ENCODE data around the gene GATA3. TPM values are rescaled to one million over a fixed set of nuclear protein-coding genes. Genes with fewer than 3 reads are reported as not detected.
"Not testable (repeated sequence)": the region's sequence is repeated elsewhere in the genome, so short reads cannot be mapped to it uniquely, and the experiment has no call there.

GATA3 gene
- 0.21 and 0.64 TPM in 2 replicates for total RNA-seq (2014; rRNA removed; shearing (Covaris generic))

- DNase-seq (ENCODE audit: low spot score) = peak; percentile 55
Observed at GRCh38 chr10:8054494-8055407, at the start of gene GATA3. TSS of gene GATA3 (plus strand) at chr10:8054688. CDS start at chr10:8055656, 968 bp downstream.

- no peak for DNase-seq (ENCODE audit: low spot score)
Observed at GRCh38 chr10:8006274-8006999, 48.1 kb upstream of the GATA3 start.

DNA sequence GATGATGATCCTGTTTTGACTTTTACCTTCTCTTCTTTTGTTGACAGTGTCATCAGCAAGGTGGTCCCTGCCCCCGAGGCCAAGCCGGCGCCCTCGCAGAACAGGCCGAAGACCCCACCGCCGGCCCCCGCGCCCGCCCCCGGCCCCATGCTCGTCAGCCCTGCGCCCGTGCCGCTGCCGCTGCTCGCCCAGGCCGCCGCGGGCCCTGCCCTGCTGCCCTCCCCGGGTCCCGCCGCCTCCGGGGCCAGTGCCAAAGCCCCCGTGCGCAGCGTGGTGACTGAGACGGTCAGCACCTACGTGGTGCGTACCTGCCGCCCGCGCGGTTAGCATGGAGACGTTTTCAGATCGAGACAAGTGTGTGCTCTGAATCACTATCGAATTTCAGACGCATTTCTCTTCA is 45.5 kb upstream of the GATA3 start:
- no peak for DNase-seq (ENCODE audit: low spot score)

DNA sequence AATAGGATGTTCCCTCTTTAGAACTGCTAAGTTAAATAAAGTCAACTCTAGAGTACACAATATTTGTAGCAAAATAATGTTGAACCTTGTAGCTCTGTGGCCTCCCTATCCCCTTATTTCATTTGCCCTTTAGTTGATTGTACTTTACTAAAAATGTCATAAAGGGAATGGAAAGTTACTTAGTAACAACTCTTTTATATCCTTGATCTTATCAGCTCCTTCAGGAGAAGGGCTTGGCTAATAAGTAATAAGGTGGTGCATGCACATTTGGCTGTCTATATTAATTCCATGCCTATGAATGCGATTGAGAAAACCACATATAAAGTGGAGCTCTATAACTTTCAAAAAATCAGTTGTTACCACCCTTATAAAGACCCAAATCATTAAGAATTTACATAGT is 41.5 kb upstream of the GATA3 start:
- no peak for DNase-seq (ENCODE audit: low spot score)

GRCh38 chr10:8013619-8014018 is 40.9 kb upstream of the GATA3 start:
- no peak for DNase-seq (ENCODE audit: low spot score)

GRCh38 chr10:8014649-8015048 is 39.8 kb upstream of the GATA3 start:
- no peak for DNase-seq (ENCODE audit: low spot score)

DNA sequence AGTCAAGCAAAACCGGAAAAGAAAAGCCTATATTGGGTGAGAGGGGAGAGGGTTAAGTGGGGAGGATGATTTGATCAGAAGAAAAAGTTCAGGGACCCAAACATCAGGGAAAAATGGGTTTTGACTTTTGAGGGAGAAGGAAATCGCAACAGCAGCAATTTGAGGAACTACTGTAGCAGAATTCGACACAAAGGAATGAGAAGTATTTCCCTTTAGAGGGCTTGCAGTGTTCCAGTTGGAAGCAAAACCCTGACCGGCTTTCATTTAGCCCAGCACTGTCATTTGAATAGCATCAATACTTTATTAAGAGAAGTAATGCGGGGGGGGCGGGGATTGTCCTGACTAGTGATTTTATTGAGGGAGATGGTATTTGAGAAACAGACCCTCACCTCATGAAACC is 37.2 kb upstream of the GATA3 start:
- DNase-seq (ENCODE audit: low spot score) = no peak

GRCh38 chr10:8023321-8023720 is 31.2 kb upstream of the GATA3 start:
- no peak for DNase-seq (ENCODE audit: low spot score)

GRCh38 chr10:8023851-8024250 is 30.6 kb upstream of the GATA3 start:
- DNase-seq (ENCODE audit: low spot score) = no peak

GRCh38 chr10:8026349-8027259 is 27.9 kb upstream of the GATA3 start:
- no peak for DNase-seq (ENCODE audit: low spot score)

GRCh38 chr10:8031211-8031610 is 23.3 kb upstream of the GATA3 start:
- not testable (repeated sequence) for DNase-seq (ENCODE audit: low spot score)

DNA sequence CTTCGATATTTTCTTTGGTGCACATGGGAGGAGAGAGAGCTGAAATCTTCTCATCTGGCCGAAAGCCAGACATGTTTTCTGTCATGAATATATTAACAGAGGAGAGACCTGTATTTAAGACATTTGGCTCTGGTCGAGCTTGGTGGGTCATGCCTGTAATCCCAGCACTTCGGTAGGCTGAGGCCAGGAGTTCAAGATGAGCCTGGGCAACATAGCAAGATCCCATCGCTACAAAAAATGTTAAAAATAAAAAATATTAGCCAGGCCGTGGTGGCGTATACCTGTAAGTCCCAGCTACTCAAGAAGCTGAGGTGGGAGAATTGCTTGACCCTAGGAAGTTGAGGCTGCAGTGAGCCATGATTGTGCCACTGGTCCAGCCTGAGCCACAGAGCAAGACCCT is 21.9 kb upstream of the GATA3 start:
- DNase-seq (ENCODE audit: low spot score) = no peak

DNA sequence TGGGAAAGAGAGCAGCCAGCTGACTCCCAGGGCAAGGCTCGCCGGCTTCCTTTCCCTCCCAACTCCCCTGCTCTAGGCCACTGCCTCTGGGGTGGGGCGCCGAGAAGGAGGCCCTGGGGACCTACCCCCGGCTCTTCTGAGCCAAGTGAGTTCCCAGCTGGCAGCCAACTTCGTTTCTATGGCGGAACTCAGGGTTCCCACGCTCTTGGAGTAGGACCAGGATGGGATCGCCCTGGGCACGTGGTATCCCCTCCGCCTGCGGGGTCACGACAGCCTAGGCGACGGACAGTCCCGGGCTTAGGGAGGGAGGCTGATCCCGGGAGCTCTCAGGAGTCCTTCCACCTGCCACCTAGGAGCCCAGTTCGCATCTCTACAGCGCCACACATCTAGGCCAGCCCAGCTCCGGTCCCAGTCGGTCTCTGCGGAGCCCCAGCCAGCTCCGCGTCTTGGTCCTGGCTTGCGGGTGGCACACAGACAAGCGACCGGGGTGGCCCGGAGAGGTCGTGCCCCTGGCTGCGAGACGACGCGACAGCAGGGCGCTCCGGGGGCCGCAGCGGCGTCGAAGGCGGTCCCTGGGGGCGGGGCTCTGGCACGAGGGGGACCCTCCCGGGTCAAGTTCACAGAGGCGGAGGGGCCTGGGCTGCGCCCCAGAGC is 20.5 kb upstream of the GATA3 start:
- DNase-seq (ENCODE audit: low spot score) = no peak

GRCh38 chr10:8034466-8035005 is 20.0 kb upstream of the GATA3 start:
- DNase-seq (ENCODE audit: low spot score) = no peak

DNA sequence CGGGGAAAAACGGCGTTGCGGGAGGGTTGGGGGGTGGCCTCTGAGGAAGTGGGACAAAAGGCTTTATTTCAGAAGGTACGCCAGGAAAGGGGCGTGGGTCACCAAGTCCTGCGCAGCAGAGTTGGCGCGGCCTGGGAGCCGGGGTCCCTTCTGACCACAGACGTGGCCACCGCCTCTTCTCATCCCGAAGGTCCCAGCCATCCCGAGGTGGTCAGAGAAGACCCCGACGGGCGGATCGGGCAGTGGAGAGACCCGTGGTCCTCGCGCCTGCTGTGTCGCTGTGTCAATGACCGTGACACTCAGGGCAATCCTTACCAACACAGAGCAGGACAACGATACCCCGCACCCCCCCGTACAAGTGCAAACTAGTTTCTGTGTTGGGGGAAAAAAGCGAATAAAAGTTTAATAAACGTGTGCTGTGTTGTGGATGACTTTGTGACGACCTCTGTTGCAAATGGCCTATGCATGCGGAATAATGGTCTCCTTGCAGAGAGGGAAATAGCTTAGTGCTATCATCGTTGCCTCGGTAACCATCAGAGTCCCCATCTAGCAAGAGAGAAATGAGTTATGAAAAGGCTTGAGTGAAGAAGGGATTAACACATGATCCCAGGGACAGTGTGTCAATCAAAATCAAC is 19.4 kb upstream of the GATA3 start:
- no peak for DNase-seq (ENCODE audit: low spot score)

DNA sequence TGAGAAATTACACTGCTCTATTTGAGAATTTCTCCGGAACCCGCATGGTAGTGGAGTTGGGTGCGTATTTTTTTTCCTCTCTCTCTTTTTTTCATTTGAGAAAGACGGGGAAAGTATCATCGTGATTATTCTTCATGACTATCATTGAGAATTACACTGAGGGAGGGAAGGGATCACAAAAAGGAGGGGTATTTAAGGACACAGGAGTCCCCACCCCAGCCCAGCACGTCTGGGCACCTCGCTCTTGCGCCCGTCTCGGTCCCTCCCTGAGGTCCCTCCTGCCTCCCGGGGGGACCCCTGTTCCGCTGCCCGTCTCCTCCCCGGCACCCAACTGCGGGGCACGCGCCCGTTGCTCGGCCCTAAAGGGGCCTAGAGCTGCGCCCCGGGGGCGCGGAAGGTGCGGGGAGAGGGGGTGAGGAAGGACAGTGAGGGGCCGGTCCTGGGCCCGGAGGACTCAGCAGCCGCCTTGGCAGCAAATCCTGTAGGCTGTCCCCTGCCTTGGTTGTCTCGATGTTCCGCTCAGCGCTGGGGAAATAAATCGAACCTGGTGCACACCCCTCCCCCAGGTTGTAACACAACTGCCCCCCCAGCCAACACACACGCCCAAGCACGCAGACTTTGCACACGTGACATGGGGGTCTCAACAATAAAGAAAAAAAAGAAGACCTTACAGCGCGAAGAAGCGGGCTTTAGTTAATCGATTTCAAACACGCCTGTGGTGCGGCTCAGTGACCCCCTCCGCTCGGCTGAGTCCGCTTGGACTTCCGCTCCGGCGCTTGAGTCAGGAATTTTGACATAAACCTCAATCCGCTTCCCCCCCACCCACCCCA is 18.6 kb upstream of the GATA3 start:
- no peak for DNase-seq (ENCODE audit: low spot score)

DNA sequence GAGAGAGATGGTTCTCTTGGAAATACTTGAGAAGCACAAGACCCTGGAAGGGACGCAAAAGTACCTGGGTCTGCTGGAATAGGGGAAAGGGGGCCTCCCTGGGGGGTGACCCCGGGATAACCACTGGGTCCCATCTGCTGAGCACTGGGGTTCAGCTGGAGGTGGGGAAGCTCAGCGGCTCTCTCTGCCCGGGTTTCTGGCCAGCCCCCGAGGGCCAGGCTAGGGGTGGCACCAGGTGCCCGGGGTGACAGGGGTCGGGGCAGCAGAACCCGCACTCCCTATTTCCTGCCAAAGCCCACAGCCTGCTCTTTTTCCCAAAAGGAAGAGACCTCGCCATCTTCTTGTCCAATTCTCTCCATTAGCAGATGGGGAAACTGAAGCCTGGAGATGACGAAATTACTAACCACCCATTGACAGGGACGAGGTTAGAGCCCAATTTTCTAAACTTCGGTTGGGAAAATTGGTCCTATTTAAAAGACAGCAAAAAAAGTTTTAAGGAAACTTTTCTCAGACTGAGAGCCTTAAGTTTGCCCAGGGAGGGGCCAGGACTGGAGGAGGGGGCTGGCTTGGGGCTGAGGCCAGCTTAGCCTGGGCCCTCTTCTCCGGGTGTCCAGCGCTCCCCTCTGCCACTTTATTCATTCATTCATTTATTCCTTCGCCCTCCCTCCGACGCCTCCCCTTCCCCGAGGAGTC is 17.8 kb upstream of the GATA3 start:
- no peak for DNase-seq (ENCODE audit: low spot score)

DNA sequence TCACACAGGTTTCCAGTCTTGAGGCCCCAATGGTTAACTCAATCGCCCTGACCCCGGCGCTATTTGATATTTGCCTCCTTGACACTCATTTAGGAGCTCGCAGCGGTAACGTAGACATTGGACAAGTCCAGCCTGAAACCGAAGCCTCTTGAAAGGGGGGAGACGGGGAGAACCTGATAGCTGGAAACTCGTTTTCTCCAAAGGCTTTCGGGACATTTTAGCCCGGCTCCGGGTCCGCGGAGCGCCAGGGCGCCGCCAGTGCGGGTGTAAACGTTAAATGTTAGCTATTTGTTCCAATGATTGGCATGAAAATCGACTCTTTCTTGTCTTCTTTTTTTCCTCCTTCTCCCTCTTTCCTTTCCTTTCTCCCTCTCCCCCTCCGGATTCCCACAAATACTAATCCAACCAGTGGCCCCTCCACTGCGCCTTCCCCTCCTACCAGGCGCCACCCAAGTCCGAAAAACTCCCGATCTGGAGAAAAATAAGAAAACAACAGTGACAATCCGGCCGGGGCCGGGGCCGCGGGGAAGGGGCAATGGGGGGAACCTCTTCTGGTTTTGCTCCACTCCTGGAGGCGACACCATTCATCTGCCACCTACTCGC is 17.2 kb upstream of the GATA3 start:
- DNase-seq (ENCODE audit: low spot score) = no peak

All from H4 (cell line).